ENCODE results near the gene CYP26B1. TPM values are rescaled to one million over a fixed set of nuclear protein-coding genes. Genes with fewer than 3 reads are reported as not detected.
A peak's percentile ranks its signal among the peaks of the same experiment; 100 is the strongest.

Gene CYP26B1
- 0.75 to 1.8 TPM (median 1.2 TPM) in 3 replicates for polyA plus RNA-seq
- polyA plus RNA-seq (2011; ENCODE audit: low read depth), result 4.3 TPM
- 0.45 and 0.74 TPM in 2 replicates for polyA plus RNA-seq (2011; cell fraction: cytosol; rRNA removed)
- polyA plus RNA-seq (2011; cell fraction: nucleus; rRNA removed), result 5.3 and 5.9 TPM in 2 replicates
- 1.3 and 6.0 TPM in 2 replicates for polyA plus RNA-seq (2012; ENCODE audit: low replicate concordance)
- 1.1 to 2.4 TPM (median 1.4 TPM) in 3 replicates for polyA minus RNA-seq
- 1.2 TPM for polyA minus RNA-seq (2011; cell fraction: cytosol; rRNA and poly(A)+ RNA removed)
- polyA minus RNA-seq (2011; cell fraction: nucleus; rRNA and poly(A)+ RNA removed), result 3.3 and 3.5 TPM in 2 replicates

GRCh38 chr2:72147303-72147971 is at the start of gene CYP26B1:
CYP26B1 (minus strand) TSS chr2:72147862; CDS start chr2:72147834, 28 bp downstream.
- no peak for FAIRE-seq
- Histone ChIP-seq H3K4me1 (ENCODE audit: control insufficient read depth, extremely low read depth, insufficient read depth, low read length) (peaks cover 37% of the 10 kb centered on the region), H3K4me3 (ENCODE audit: control insufficient read depth in 2 of 3, extremely low read depth in 1 of 3, insufficient read depth in 2 of 3, low read depth in 1 of 3, low read length in 3 of 3) (peak within 1 kb of the TSS; percentile 37 to 66 (median 65)), H2AFZ (ENCODE audit: control insufficient read depth, low read length) (peak within 1 kb of the TSS; percentile 33), H3K79me2 (ENCODE audit: control insufficient read depth, insufficient read depth, low read length) (no peaks in the 10 kb centered on the region), H3K27me3 (ENCODE audit: control insufficient read depth, extremely low read depth, insufficient read depth, low read length) (peaks cover 63% of the 10 kb centered on the region), H3K36me3 (ENCODE audit: control insufficient read depth in 2 of 2, extremely low read depth in 1 of 2, insufficient read depth in 2 of 2, low read length in 2 of 2) (no peaks in the 10 kb centered on the region), H3K4me2 (ENCODE audit: control insufficient read depth, extremely low read depth, insufficient read depth, low read depth, low read length) (peak within 1 kb of the TSS; percentile 87), H3K9me3 (ENCODE audit: control insufficient read depth, low read depth, low read length) (no peaks in the 10 kb centered on the region), H3K27ac (ENCODE audit: control insufficient read depth, insufficient read depth, low read length) (no peak within 1 kb of the TSS), H4K20me1 (ENCODE audit: control insufficient read depth, extremely low read depth, insufficient read depth, low read length) (no peaks in the 10 kb centered on the region), H3K9ac (ENCODE audit: control insufficient read depth, extremely low read depth, insufficient read depth, low read length) (peak within 1 kb of the TSS; percentile 33), H3K9me1 (ENCODE audit: control insufficient read depth, extremely low read depth, insufficient read depth, low read length) (no peaks in the 10 kb centered on the region)
- DNase-seq (ENCODE audit: low read depth, low spot score), result no peak
- TF ChIP-seq EZH2 (IDR thresholded peaks at IDR 0.05; ENCODE audit: low read length), result peak; percentile 10
- TF ChIP-seq CTCF (optimal IDR thresholded peaks at IDR 0.05 in 1 of 3, IDR thresholded peaks at IDR 0.05 in 1 of 3, conservative IDR thresholded peaks at IDR 0.05 in 1 of 3; ENCODE audit: extremely low read depth in 1 of 3, insufficient read depth in 2 of 3, low read length in 3 of 3), result no peak
- dilution Hi-C loops (cut with MboI; ENCODE audit: extremely low pct_ligation_motif_present, low sequenced_read_pairs), result no loop called here

- no peak overlapping the region for H3K27ac ChIP-seq (ENCODE audit: control insufficient read depth, insufficient read depth, low read length)
- no peak overlapping the region for H3K4me3 ChIP-seq (ENCODE audit: control insufficient read depth in 2 of 3, extremely low read depth in 1 of 3, insufficient read depth in 2 of 3, low read depth in 1 of 3, low read length in 3 of 3)
- no peaks in the 10 kb centered on the region for H3K36me3 ChIP-seq (ENCODE audit: control insufficient read depth in 2 of 2, extremely low read depth in 1 of 2, insufficient read depth in 2 of 2, low read length in 2 of 2)
- no peaks in the 10 kb centered on the region for H3K9me1 ChIP-seq (ENCODE audit: control insufficient read depth, extremely low read depth, insufficient read depth, low read length)
- no peaks in the 10 kb centered on the region for H3K79me2 ChIP-seq (ENCODE audit: control insufficient read depth, insufficient read depth, low read length)
- H2AFZ ChIP-seq (ENCODE audit: control insufficient read depth, low read length), result no peak overlapping the region
- no peaks in the 10 kb centered on the region for H3K9me3 ChIP-seq (ENCODE audit: control insufficient read depth, low read depth, low read length)
- dilution Hi-C loops (cut with MboI; ENCODE audit: extremely low pct_ligation_motif_present, low sequenced_read_pairs), result no loop called here
- no peak for DNase-seq (ENCODE audit: low read depth, low spot score)
- H3K27me3 ChIP-seq (ENCODE audit: control insufficient read depth, extremely low read depth, insufficient read depth, low read length), result no peaks in the 10 kb centered on the region
- H3K4me1 ChIP-seq (ENCODE audit: control insufficient read depth, extremely low read depth, insufficient read depth, low read length), result no peaks in the 10 kb centered on the region
- H4K20me1 ChIP-seq (ENCODE audit: control insufficient read depth, extremely low read depth, insufficient read depth, low read length), result no peaks in the 10 kb centered on the region
- no peak for TF ChIP-seq CTCF (optimal IDR thresholded peaks at IDR 0.05 in 1 of 3, IDR thresholded peaks at IDR 0.05 in 1 of 3, conservative IDR thresholded peaks at IDR 0.05 in 1 of 3; ENCODE audit: extremely low read depth in 1 of 3, insufficient read depth in 2 of 3, low read length in 3 of 3)
- no peak overlapping the region for H3K4me2 ChIP-seq (ENCODE audit: control insufficient read depth, extremely low read depth, insufficient read depth, low read depth, low read length)
- no peak for FAIRE-seq
- H3K9ac ChIP-seq (ENCODE audit: control insufficient read depth, extremely low read depth, insufficient read depth, low read length), result no peak overlapping the region
Observed at GRCh38 chr2:72193723-72194122, 46.1 kb upstream of the CYP26B1 start.

All from keratinocyte (primary cell).